ENCODE results near the gene ABCG1.

ABCG1 gene

GRCh38 chr21:42232176-42232825 lies 13.4 kb downstream of the ABCG1 start:
- DNase-seq (ENCODE audit: low spot score) = no peak

DNA sequence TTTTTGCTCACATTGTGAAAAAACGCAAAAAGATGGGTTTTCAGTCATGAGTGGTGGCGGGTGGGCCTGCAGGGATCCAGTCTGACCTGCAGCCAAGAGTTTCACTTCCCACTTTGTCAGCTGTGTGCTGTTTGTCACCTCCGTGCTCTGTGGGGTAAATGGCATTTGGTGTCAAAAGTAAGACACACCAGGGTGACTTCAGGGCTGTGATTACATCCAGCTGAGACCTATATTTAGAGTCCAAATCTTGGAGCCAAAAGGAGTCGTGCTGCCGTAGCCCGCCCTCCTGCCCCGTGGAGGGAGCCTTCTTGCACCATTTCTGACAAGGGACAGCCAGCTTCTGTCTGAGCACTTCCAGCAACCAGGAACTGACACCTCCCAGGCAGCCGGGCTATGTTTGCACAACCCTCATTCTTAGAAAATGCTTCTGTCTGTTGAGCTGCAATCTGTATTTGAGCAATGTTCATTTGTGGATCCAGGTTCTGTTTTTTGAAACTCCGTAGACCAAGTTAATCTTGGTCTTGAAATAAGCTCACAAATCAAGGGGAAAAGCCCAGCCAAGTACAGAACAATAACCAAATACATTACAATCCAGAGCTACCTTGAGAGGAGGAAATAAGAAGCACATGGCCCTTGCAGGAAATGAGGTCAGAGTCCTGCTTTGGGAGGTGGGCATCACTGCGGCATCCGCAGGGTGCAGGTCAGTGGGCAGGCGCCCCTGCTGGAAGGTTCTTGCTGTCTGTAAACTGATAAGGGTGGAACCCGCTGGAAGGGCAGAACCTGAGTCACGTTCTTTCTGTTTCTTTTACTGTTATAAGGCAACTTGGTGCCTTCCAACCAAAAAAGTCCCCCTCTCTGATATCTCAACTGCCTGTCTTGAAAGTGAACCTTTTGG lies 14.4 kb downstream of the ABCG1 start:
- peak; percentile 55 for DNase-seq (ENCODE audit: low spot score)

GRCh38 chr21:42234041-42234440 lies 15.1 kb downstream of the ABCG1 start:
- no peak for DNase-seq (ENCODE audit: low spot score)

DNA sequence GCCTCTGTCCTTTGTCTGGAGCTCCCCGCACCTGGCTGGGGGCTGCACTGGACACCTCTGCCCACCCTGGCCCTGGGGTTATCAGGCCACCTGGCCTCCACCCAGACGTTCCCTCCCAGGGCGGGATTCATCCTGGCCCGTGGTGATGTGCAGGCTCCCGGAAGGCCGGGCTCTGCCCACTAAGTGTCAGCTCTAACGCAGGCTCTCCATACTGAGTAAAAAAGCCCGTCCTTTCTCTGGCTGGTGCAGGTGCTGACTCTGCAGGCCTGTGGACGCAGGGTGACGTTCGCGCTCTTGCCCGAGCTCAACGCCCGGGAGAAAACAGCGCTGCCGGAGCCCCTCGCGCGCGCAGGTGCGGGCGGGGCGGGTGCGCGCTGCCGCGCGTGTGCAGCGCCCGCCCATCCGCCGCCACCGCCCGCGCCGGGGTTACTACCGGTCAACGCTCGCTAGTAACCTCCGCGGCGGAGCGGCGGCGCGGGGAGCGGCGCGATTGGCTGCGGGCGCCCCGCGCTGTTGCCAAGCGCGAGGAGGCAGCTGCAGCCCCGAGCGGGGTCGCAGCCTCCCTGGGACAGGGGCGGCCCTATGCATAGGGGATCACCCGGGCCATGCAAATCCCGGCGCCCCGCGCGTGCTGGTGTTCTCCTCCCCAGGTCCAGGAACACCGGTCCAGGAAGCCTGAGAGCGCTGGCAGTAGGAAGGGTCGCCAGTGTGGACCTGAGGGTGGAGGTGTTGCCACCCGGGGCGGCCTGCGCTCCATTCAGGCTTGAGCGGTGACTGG lies 15.7 kb downstream of the ABCG1 start:
- DNase-seq (ENCODE audit: low spot score) = peak; percentile 73

- no peak for DNase-seq (ENCODE audit: low spot score)
These were observed 16.7 kb downstream of the ABCG1 start for GRCh38 chr21:42235593-42235992.

DNA sequence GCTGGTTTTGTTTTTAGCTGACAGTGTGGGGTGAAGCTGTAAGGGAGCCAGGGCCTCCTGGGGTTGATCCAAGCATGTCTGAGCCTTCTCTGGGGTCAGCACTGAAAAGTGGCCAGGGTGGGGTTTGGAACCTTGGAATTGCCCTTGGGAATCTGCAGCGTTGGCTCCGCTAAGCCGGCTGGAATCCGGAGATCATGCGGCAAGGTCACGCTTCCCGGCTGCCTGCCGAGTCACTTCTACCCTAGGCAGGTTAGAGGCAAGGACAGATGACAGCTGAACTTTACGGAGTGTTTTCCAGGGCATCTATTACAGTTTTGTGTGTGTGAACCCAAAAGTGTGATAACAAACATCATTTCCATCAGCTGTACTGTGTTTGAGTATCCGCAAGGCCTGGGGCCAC lies 17.1 kb downstream of the ABCG1 start:
- DNase-seq (ENCODE audit: low spot score) = no peak

DNA sequence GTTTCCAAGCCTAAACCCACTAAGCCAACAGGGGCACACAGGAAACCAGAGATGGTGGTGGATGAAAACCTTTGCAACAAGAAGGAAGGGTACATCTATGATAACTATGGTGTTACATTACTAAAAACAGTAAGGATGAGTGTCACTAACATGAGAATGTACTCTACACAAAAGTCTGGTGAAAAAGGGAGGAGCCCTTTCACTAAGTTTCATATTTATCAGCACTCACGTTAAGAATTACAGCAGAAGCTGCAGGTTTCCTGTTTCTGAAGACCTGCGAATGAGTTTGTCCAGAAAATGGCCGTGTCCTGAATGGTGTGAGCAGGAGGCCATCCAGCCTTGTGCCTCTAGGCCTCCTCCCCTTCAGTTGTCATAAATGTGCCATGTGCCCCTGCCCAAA lies 17.8 kb downstream of the ABCG1 start:
- no peak for DNase-seq (ENCODE audit: low spot score)

DNA sequence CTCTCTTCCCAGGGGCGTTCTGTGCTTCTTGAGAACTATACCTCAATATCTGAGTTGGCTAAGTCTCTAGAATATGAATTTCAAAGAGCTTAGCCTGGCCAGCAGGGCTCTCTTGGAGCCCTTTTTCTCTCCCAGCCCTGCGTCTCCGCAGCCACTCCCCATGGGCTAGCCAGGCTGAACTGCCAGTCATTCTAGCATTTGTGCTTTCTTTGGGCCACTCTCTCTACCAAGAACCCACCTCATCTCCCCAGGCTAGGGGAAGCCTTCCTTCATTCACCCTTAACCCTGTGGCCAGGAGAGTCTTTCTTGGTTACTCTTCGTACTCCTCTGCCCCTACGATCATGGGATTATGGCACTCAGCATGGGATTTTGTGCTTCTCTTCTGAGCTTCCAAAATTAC lies 18.2 kb downstream of the ABCG1 start:
- no peak for DNase-seq (ENCODE audit: low spot score)

- DNase-seq (ENCODE audit: low spot score) = no peak
These were observed 18.6 kb downstream of the ABCG1 start for GRCh38 chr21:42237577-42237976.

DNA sequence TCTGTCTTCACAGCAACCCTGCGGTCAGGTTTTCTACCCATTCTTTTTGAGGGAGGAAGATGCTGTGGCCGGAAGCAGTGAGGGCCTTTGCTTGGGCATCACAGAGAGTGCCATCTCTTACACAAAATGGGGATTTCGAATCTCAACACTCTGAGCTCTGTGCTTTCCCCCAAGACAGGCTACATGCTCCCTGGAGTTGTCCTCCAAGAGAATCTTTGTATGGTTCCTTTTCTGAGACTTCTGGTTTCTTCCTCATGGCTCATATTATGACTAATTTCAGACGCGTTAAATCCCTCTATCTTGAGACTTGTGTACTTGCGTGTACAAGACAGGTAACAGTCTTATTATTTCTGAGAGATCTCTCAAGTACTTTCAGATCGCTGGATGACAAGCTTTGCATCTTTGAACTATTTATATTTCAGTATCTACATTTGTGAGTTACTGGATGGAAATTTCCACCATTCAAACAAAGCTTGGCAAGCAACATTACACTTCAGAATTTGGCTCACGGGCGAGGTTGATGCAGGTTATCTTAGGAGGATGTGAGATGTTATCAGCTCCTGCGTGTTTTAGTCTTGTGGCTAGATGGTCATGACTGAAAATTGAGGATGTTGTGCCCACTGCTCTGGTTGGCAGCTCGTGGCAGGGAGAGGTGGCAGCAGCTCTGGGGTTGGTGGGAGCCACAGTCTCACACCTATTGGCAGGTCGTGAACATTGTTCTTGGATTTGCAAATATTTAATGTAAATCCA lies 19.4 kb downstream of the ABCG1 start:
- no peak for DNase-seq (ENCODE audit: low spot score)

DNA sequence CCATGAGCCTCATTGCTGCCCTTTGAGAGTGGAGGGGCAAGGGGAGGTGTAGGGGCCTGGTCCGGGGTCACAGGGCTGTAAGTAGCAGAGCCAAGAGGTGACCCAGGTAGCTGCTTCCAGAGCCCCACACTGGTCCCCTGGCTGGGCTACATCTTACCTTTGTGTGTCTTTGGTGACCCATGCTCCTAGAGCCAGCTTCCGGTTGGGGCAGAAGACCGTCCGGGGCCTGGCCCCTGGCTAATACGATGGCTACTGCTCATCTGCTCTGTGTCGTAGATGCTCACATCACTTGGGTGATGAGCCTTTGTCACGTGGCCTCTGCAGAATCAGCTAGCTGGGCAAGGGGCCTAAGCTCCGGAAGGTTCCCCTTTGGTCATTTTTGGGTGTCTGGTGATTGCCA lies 20.6 kb downstream of the ABCG1 start:
- DNase-seq (ENCODE audit: low spot score) = no peak

DNA sequence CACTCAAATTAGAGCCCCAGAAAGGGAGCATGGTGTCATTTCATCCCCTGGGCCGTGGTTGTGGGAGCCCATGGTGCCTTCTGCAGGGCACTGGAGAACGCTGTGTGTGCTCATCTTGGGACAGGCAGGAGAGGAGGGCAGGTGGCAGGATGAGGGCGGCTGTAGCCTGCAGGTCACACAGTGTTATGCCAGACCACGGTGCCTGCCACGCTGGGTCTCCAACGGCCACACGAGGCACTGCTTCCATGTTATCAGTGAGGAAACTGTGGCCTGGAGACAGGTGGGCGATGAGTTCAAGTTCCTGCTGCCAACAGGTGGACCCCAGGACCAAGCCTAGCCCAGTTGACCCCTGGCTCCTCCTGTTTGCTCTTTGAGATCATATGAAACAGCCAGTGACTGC lies 21.0 kb downstream of the ABCG1 start:
- DNase-seq (ENCODE audit: low spot score) = no peak

- no peak for DNase-seq (ENCODE audit: low spot score)
These were observed 23.7 kb downstream of the ABCG1 start for GRCh38 chr21:42242611-42243010.

- DNase-seq (ENCODE audit: low spot score) = no peak
These were observed 24.1 kb downstream of the ABCG1 start for GRCh38 chr21:42243026-42243425.

GRCh38 chr21:42245331-42246193 lies 26.6 kb downstream of the ABCG1 start:
- DNase-seq (ENCODE audit: low spot score) = no peak

DNA sequence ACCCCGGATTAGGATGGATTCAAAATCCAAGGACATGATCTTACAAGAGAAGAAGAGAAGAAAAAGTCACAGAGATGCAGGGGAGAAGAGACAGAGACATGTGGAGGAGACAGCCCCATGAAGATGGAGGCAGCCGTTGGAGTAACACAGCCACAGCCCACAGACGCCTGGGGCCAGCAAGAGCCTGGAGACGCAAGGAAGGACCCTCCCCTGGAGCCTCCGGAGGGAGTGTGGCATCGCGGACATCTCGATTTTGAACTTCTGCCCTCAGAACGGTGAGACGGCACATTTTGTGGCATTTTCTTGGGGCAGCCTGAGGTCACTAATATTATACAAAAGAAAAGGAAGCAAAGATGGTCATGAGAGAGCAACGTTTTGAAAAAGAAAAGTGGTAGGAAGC lies 28.8 kb downstream of the ABCG1 start:
- no peak for DNase-seq (ENCODE audit: low spot score)

DNA sequence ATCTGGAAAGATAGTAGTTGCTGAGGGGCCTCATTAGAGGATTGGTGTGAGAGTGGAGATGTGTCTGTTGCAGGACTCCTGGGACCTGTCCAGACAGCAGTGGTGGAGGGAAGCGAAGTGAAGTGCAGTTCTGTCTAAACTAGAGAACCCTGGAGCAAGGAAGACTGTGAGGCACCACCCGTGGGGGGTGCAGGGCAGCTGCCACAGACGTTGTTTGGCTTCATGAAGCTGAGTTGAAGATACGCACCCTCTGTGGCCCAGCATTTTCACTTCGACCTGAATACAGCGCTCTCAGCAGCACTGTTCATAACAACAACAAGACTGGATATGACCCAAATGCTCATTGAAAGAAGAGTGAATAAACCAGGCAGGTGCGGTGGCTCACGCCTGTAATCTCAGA lies 29.3 kb downstream of the ABCG1 start:
- DNase-seq (ENCODE audit: low spot score) = no peak

DNA sequence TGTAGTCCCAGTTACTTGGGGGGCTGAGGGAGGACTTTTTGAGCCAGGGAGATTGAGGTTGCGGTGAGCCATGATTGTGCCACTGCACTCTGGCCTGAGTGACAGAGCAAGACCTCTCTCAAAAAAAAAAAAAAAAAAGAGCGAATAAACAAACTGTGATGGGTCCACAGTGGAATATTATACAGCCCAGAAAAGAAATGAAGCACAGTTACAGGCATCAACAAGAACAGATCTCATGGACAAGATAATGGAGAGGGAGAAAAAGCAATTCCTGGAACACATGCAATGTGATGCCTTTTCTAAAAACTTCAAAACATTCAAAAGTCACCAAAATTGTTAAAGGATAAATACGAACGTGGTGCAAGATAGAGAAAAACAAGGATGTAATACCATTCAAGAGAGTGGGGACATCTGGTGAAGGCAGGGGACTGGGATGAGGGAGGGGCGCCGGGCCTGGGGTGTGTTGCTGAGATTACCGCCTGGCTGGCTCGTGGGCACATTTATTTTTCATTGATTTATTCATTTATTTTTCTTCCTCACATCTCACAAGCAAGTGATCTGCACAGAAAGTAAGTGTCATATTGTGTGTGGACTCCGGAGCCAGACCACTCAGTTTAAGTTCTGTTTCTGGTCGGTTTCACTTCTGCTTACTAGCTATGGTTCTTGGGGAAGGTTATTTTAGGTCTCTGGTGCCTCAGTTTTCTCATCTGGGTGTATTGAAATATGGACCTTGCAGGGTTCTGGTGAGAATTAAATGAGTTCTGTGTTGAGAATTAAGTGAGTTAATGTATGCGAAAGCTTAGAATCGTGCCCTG lies 30.1 kb downstream of the ABCG1 start:
- no peak for DNase-seq (ENCODE audit: low spot score)

GRCh38 chr21:42250422-42251403 lies 31.8 kb downstream of the ABCG1 start:
- DNase-seq (ENCODE audit: low spot score) = no peak

All from HuH-7 (cell line).